ENCODE measurements around the gene NKTR.

DNA sequence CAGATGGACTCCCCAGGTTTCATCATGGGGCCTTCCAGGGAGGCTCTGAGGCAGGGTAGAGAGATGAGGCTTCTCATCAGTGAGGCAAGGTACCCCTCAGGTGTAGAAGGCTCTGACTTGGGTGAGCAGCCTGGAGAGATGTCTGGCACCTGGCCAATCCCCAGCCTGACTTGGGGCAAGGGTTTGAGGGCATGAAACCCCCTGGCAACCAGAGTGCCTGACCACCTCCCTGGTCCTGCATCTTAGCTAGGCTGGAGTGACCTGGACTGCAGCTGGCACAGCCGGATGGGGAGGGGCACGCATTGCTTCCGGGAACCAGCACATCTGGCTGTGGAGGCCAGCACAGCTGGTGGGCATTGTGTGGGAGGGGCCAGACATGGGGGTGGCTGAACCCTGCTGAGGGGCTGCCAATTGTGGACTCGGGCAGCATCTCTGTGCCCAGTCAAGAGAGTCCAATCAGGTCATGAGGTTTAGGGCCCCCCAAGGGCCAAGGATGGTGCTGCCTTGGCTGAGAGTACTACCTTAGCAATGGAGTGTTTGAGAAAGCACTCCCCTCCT, 54.9 kb downstream of the NKTR start:
- TF ChIP-seq CTCF (IDR thresholded peaks at IDR 0.05) (no peak), POLR2A (IDR thresholded peaks at IDR 0.05) (no peak)
